Central memory CD8-positive, alpha-beta T cell (primary cell): ENCODE results near the gene AP3B1.
"Not testable (repeated sequence)": the region's sequence is repeated elsewhere in the genome, so short reads cannot be mapped to it uniquely, and the experiment has no call there.

ENCODE experiments used
- ATAC-seq: fragments of 150-1000 bp; cut with Tn5 transposase; replicated peaks from 2 replicates; pipeline ENCODE4 v1.10.0; 2022; ENCODE audit warnings: mild to moderate bottlenecking, moderate FRiP score, moderate number of reproducible peaks; ENCODE audit not compliant: poor library complexity, severe bottlenecking; ENCODE audit errors: extremely low read depth
- DNase-seq, 2 donors: peaks; one replicate each; pipeline ENCODE4 v3.0.0; 2021; ENCODE audit warnings: low spot score in 2 of 2
- H3K27ac Mint-ChIP-seq: one replicate; pipeline ENCODE4 v1.8.0; 2022; ENCODE audit warnings: low read depth, mild to moderate bottlenecking, moderate library complexity, mixed read lengths
- H3K27me3 Mint-ChIP-seq: one replicate; pipeline ENCODE4 v1.8.0; 2022; ENCODE audit warnings: mixed read lengths
- H3K36me3 Mint-ChIP-seq: one replicate; pipeline ENCODE4 v1.8.0; 2022; ENCODE audit warnings: mild to moderate bottlenecking, moderate library complexity, mixed read lengths; ENCODE audit not compliant: insufficient read depth
- H3K4me1 Mint-ChIP-seq: one replicate; pipeline ENCODE4 v1.8.0; 2022; ENCODE audit warnings: mixed read lengths
- H3K4me3 Mint-ChIP-seq: one replicate; pipeline ENCODE4 v1.8.0; 2022; ENCODE audit warnings: mild to moderate bottlenecking, moderate library complexity, mixed read lengths
- H3K9me3 Mint-ChIP-seq: one replicate; pipeline ENCODE4 v1.8.0; 2022; ENCODE audit warnings: mixed read lengths

AP3B1 gene

DNA sequence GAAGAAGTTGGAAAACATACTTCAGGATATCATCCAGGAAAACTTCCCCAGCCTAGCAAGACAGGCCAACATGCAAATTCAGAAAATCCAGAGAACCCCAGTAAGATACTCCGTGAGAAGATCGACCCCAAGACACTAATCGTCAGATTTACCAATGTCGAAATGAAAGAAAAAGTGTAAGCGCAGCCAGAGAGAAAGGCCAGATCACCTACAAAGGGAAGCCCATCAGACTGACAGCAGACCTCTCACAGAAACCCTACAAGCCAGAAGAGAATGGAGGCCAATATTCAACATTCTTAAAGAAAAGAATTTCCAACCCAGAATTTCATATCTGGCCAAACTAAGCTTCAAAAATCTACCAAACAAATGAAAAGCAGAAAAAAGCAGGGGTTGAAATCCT, 227.8 kb downstream of the AP3B1 start:
- not testable (repeated sequence) for H3K27me3 Mint-ChIP-seq, ATAC-seq, H3K4me3 Mint-ChIP-seq, DNase-seq, H3K4me1 Mint-ChIP-seq, H3K36me3 Mint-ChIP-seq, H3K27ac Mint-ChIP-seq
- H3K9me3 Mint-ChIP-seq = peaks cover 14% of the 10 kb centered on the region

- Mint-ChIP-seq H3K27ac (no peak overlapping the region), H3K4me3 (no peak overlapping the region), H3K27me3 (no peaks in the 10 kb centered on the region), H3K4me1 (peaks cover 6% of the 10 kb centered on the region), H3K9me3 (peaks cover 14% of the 10 kb centered on the region), H3K36me3 (peaks cover 2% of the 10 kb centered on the region)
- no peak for DNase-seq
- no peak for ATAC-seq
Observed at GRCh38 chr5:78065663-78066062, 228.8 kb downstream of the AP3B1 start.

DNA sequence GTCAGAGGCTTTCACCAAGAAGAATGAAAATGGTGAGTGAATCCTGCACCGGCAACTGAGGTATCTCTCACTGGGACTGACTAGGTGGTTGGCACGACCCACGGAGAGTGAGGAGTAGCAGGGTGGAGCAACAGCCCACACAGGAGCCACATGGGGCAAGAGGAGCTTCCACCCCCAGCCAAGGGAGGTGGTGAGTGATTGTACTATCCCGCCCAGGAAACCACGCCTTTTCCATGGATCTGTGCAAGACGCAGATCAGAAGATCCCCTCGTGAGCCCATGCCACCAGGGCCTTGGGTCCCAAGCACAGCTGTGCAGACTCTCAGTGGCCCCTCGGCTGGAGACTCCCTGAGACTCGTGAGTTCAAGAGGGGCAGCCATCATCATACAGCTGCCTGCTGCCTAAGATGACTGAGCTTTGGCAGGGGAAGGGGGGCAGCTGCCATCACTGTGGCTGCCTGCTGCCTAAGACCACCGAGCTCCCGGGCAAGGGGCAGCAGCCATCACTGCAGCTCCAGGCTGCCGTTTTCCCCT, 229.5 kb downstream of the AP3B1 start:
- no peak for ATAC-seq
- no peaks in the 10 kb centered on the region for H3K27me3 Mint-ChIP-seq
- peaks cover 3% of the 10 kb centered on the region for H3K36me3 Mint-ChIP-seq
- H3K9me3 Mint-ChIP-seq = peaks cover 14% of the 10 kb centered on the region
- DNase-seq = no peak
- H3K4me3 Mint-ChIP-seq = no peak overlapping the region
- no peak overlapping the region for H3K27ac Mint-ChIP-seq
- peaks cover 6% of the 10 kb centered on the region for H3K4me1 Mint-ChIP-seq

DNA sequence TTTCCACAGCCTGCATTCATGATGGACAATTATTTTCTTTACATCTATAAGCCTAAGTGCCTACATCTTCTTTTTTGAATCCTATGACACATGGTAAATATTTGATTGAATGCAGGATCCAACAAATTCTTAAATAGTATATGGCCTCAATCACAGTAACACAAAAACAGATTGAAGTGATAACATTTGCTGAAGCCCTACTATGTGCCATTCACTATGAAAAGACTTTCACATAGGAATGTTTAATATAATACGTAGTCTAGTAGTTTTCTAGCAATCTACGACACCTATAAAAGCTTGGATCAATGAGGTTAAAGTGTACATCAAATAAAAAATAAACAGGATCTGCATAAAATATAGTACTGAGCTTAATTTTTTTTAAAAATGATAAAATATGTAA, 231.0 kb downstream of the AP3B1 start:
- H3K4me1 Mint-ChIP-seq = peaks cover 6% of the 10 kb centered on the region
- H3K27ac Mint-ChIP-seq = no peak overlapping the region
- no peaks in the 10 kb centered on the region for H3K27me3 Mint-ChIP-seq
- H3K4me3 Mint-ChIP-seq = no peak overlapping the region
- DNase-seq (no peak), ATAC-seq (no peak)
- H3K9me3 Mint-ChIP-seq = peaks cover 14% of the 10 kb centered on the region
- H3K36me3 Mint-ChIP-seq = peaks cover 2% of the 10 kb centered on the region

DNA sequence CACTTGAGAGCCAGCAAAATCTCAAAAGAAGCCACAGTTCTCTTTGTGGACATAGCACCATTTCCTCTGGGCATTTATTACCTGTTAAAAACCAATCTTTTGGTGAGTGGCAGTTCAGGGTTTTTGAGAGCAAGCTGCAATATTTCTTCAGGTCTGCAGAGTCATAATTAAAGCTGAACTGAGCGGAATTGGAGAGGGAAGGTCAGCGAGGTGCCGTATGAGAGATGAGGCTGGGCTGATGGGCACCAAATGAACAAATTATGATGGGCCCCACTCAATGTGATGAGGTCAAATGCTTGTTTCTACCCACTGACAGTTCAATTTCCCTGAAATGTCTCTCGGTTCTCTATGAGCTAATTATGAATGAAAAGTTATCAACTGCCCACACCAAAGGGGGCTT, 231.9 kb downstream of the AP3B1 start:
- peaks cover 6% of the 10 kb centered on the region for H3K4me1 Mint-ChIP-seq
- no peak for DNase-seq
- peaks cover 6% of the 10 kb centered on the region for H3K9me3 Mint-ChIP-seq
- peaks cover 1% of the 10 kb centered on the region for H3K36me3 Mint-ChIP-seq
- ATAC-seq = no peak
- H3K27me3 Mint-ChIP-seq = no peaks in the 10 kb centered on the region
- no peak overlapping the region for H3K4me3 Mint-ChIP-seq
- H3K27ac Mint-ChIP-seq = no peak overlapping the region

DNA sequence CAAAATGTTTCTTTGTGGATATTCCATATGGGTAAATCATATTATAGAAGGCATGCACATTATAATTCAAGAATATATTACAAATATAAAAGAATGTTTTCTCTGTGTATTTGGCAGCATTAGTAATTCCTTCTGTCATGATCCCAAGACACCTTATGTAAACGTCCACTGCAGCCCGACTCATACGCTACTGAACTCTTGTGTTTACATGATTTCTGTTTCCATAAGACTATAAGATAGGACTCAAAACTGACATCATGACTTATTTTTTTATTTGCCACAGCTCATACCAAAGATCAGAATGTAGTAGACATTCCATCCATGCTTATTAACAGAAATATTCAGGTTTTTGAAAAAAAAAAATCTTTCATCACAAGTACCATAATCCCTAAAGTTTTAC, 234.1 kb downstream of the AP3B1 start:
- no peaks in the 10 kb centered on the region for H3K4me1 Mint-ChIP-seq
- H3K4me3 Mint-ChIP-seq = no peak overlapping the region
- H3K27ac Mint-ChIP-seq = no peak overlapping the region
- DNase-seq = no peak
- no peak for ATAC-seq
- no peaks in the 10 kb centered on the region for H3K27me3 Mint-ChIP-seq
- peaks cover 1% of the 10 kb centered on the region for H3K36me3 Mint-ChIP-seq
- H3K9me3 Mint-ChIP-seq = no peaks in the 10 kb centered on the region

DNA sequence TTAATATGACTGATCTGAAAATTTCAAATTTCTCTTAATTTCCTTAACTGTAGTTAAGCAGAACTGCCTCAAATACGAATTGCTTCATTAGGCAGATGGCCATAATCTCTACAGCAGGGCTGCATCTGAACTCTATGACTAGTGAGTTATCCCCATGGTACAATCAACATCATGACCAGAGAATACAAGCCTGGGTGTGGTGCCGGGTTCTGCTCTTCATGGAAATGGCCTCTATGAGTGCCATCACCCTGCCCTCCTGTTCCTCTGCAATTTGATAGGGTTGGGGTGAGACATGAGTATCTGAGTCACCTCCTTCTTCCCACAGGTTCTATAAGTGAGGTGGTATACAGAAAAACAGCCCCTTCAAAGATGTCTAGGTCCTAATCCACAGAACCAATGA, 235.9 kb downstream of the AP3B1 start:
- no peak for ATAC-seq
- Mint-ChIP-seq H3K36me3 (peaks cover 1% of the 10 kb centered on the region), H3K27ac (no peak overlapping the region)

DNA sequence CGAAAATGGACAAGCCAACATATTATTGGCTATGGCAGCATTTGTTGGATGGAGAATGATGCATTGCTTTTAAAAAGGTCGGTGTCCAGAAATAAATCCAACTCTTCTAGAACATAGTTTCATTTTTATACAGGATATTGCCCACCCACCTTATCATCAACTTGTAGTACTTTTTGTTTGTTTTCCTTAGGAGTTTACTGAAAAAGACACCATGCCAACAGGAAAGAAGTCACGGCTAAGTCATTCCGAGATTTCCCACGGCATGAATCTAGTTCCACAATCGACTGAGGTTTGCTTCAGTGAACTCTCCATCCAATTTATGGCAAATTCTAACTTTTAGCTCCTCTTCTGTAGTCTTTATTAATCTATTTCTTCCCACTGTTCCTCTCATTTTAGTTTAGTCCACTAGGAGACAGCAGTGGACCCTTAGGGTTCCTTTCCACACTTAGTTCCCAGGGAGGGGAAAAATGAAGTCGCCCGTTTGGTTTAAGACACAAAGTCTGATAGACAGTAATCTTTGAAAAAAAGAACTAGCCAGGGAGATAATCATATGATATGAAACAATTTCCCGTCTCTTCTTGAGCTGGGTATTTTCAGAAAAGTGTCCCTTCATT, 237.5 kb downstream of the AP3B1 start:
- Mint-ChIP-seq H3K4me3 (no peak overlapping the region), H3K27me3 (no peaks in the 10 kb centered on the region), H3K9me3 (no peaks in the 10 kb centered on the region), H3K4me1 (no peaks in the 10 kb centered on the region), H3K27ac (no peak overlapping the region), H3K36me3 (peaks cover 1% of the 10 kb centered on the region)
- ATAC-seq (no peak), DNase-seq (no peak)

More for the DNA sequence above, 235.9 kb downstream of the AP3B1 start:
- H3K27me3 Mint-ChIP-seq = no peaks in the 10 kb centered on the region
- H3K4me3 Mint-ChIP-seq = no peak overlapping the region
- DNase-seq = no peak
- no peaks in the 10 kb centered on the region for H3K4me1 Mint-ChIP-seq
- H3K9me3 Mint-ChIP-seq = no peaks in the 10 kb centered on the region

DNA sequence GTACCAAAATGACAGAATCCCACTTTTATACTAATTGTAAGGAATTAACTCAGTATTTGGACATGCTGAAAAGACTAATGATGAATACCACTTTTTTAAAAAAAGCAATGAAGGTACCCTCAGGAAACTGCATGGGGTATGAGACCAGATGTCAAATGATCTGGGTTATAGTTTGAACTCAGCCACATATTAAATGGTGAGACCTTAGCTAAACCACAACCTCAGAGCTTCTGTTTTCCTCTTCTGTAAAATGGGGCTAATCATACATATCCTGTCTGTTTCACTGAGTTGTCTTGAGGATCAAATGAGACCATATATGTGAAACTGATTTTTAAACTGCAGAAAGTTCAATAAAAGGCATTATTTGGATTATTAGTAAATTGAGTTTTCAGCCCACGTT, 238.4 kb downstream of the AP3B1 start:
- Mint-ChIP-seq H3K4me3 (no peak overlapping the region), H3K27me3 (no peaks in the 10 kb centered on the region), H3K9me3 (no peaks in the 10 kb centered on the region), H3K36me3 (peaks cover 1% of the 10 kb centered on the region), H3K27ac (no peak overlapping the region), H3K4me1 (no peaks in the 10 kb centered on the region)
- no peak for DNase-seq
- ATAC-seq = no peak

DNA sequence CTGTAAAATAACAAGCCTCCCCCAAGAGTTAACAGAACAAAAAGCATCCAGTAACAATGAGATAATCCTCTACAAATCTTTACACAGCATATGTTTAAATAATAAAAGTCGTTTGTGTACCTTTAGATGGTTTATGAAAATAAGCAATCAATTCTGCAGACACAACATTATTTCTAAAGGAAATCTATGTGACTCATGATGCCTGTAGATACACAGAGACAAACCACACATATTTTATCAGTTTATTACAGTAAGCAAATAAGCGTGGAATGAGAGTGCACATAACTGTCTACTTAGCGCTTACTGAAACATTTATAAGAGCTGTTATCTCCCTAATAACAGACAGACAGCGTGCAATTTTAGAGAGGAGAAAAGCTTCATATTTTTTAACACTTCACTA, 243.6 kb downstream of the AP3B1 start:
- no peak for DNase-seq
- no peak for ATAC-seq
- Mint-ChIP-seq H3K4me1 (no peaks in the 10 kb centered on the region), H3K27ac (no peak overlapping the region), H3K9me3 (no peaks in the 10 kb centered on the region), H3K4me3 (no peak overlapping the region), H3K36me3 (peaks cover 4% of the 10 kb centered on the region), H3K27me3 (no peaks in the 10 kb centered on the region)

GRCh38 chr5:78046823-78047222, 247.7 kb downstream of the AP3B1 start:
- H3K27ac Mint-ChIP-seq, ATAC-seq, H3K36me3 Mint-ChIP-seq, H3K4me3 Mint-ChIP-seq, DNase-seq, H3K27me3 Mint-ChIP-seq, H3K9me3 Mint-ChIP-seq, H3K4me1 Mint-ChIP-seq: not testable (repeated sequence)

DNA sequence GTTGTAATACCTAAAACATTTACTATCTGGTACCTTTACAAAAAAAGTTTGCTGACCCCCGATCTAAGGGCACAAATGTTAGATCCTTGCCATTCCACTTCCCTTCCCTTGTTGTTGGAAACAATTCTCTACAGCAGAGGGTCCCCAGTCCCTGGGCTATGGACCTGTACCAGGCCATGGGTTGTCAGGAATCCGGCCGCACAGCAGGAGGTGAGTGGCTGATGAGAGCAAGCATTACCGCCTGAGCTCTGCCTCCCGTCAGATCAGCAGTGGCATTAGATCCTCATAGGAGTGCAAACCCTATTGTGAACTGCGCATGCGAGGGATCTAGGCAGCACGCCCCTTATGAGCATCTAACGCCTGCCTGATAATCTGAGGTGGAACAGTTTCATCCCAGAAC, 248.5 kb downstream of the AP3B1 start:
- H3K4me3 Mint-ChIP-seq = no peak overlapping the region
- ATAC-seq = no peak
- DNase-seq = no peak
- no peak overlapping the region for H3K27ac Mint-ChIP-seq
- H3K27me3 Mint-ChIP-seq = no peaks in the 10 kb centered on the region
- H3K36me3 Mint-ChIP-seq = peaks cover 4% of the 10 kb centered on the region
- no peaks in the 10 kb centered on the region for H3K9me3 Mint-ChIP-seq
- no peaks in the 10 kb centered on the region for H3K4me1 Mint-ChIP-seq

GRCh38 chr5:78041805-78042204, 252.7 kb downstream of the AP3B1 start:
- Mint-ChIP-seq H3K36me3 (peaks cover 7% of the 10 kb centered on the region), H3K4me3 (no peak overlapping the region), H3K9me3 (no peaks in the 10 kb centered on the region), H3K27ac (no peak overlapping the region), H3K27me3 (no peaks in the 10 kb centered on the region), H3K4me1 (no peaks in the 10 kb centered on the region)
- ATAC-seq (no peak), DNase-seq (no peak)
